Keratinocyte (primary cell): Measurements from ENCODE around the gene OR10T2. TPM values are rescaled to one million over a fixed set of nuclear protein-coding genes. Genes with fewer than 3 reads are reported as not detected.

ENCODE experiments used
- DNase-seq: peaks from one replicate; pipeline ENCODE4 v3.0.0-alpha.2; 2011; ENCODE audit warnings: low read depth, missing footprints, low spot score
- FAIRE-seq: peaks from 2 replicates; lab custom pipeline; 2011; peaks lifted over from hg19 to GRCh38; lab: Jason Lieb, UNC
- H2AFZ ChIP-seq: 2 replicates; pipeline ENCODE4 v1.6.0; 2012; ENCODE audit warnings: low read length, control low read depth, inconsistent platforms; ENCODE audit not compliant: control insufficient read depth
- H3K27ac ChIP-seq: 2 replicates; pipeline ENCODE4 v1.5.1; 2011; ENCODE audit warnings: low read length; ENCODE audit not compliant: control insufficient read depth, insufficient read depth
- H3K27me3 ChIP-seq: 3 replicates; pipeline ENCODE4 v1.6.0; 2011; ENCODE audit warnings: low read length; ENCODE audit not compliant: control insufficient read depth, insufficient read depth; ENCODE audit errors: extremely low read depth
- H3K36me3 ChIP-seq, 2 experiments: 2 replicates in 1 of 2; 3 replicates in 1 of 2; pipeline ENCODE4 v1.5.1; 2011; ENCODE audit warnings: low read length in 2 of 2, mild to moderate bottlenecking in 1 of 2; ENCODE audit not compliant: control insufficient read depth in 2 of 2, insufficient read depth in 2 of 2; ENCODE audit errors: extremely low read depth in 1 of 2
- H3K4me1 ChIP-seq: 3 replicates; pipeline ENCODE4 v1.5.1; 2011; ENCODE audit warnings: low read length; ENCODE audit not compliant: control insufficient read depth, insufficient read depth; ENCODE audit errors: extremely low read depth
- H3K4me2 ChIP-seq: 3 replicates; pipeline ENCODE4 v1.6.0; 2011; ENCODE audit warnings: low read depth, low read length; ENCODE audit not compliant: control insufficient read depth, insufficient read depth; ENCODE audit errors: extremely low read depth
- H3K4me3 ChIP-seq, 3 experiments: fragments of 200-600 bp in 1 of 3; sonication (generic) in 1 of 3; 2 replicates in 2 of 3; 3 replicates in 1 of 3; pipeline ENCODE4 v1.5.1; 2011 to 2016; ENCODE audit warnings: low read length in 3 of 3, mild to moderate bottlenecking in 3 of 3, control low read depth in 2 of 3, inconsistent platforms in 1 of 3, low read depth in 1 of 3, mixed read lengths in 1 of 3, mixed run types in 1 of 3, moderate library complexity in 1 of 3; ENCODE audit not compliant: control insufficient read depth in 2 of 3, insufficient read depth in 2 of 3; ENCODE audit errors: extremely low read depth in 1 of 3
- H3K79me2 ChIP-seq: 2 replicates; pipeline ENCODE4 v1.6.0; 2012; ENCODE audit warnings: low read length; ENCODE audit not compliant: control insufficient read depth, insufficient read depth
- H3K9ac ChIP-seq: 3 replicates; pipeline ENCODE4 v1.6.0; 2011; ENCODE audit warnings: low read length; ENCODE audit not compliant: control insufficient read depth, insufficient read depth; ENCODE audit errors: extremely low read depth
- H3K9me1 ChIP-seq: 3 replicates; pipeline ENCODE4 v1.6.0; 2011; ENCODE audit warnings: low read length; ENCODE audit not compliant: control insufficient read depth, insufficient read depth; ENCODE audit errors: extremely low read depth
- H3K9me3 ChIP-seq: 2 replicates; pipeline ENCODE4 v1.5.1; 2012; ENCODE audit warnings: low read depth, low read length; ENCODE audit not compliant: control insufficient read depth
- H4K20me1 ChIP-seq: 3 replicates; pipeline ENCODE4 v1.6.0; 2011; ENCODE audit warnings: low read length; ENCODE audit not compliant: control insufficient read depth, insufficient read depth; ENCODE audit errors: extremely low read depth
- CTCF ChIP-seq, 3 experiments: IDR thresholded peaks in 1 of 3; conservative IDR thresholded peaks in 1 of 3; optimal IDR thresholded peaks in 1 of 3; 2 replicates in 2 of 3; 3 replicates in 1 of 3; pipeline versions ENCODE3 to v1.5.1; 2011; ENCODE audit warnings: low read length in 3 of 3, mild to moderate bottlenecking in 3 of 3, moderate library complexity in 2 of 3, control low read depth in 1 of 3, inconsistent platforms in 1 of 3; ENCODE audit not compliant: insufficient read depth in 2 of 3; ENCODE audit errors: extremely low read depth in 1 of 3
- EZH2 ChIP-seq: IDR thresholded peaks from one replicate; pipeline ENCODE4 v1.6.1; 2012; ENCODE audit warnings: inconsistent platforms, mild to moderate bottlenecking, low read length, moderate library complexity
- dilution Hi-C: fragments of 300-500 bp; cut with MboI; formaldehyde crosslinking; loops from one replicate; pipeline ENCODE4 v1.7.0; 2020; ENCODE audit warnings: low sequenced_read_pairs; ENCODE audit not compliant: extremely low pct_ligation_motif_present
- polyA plus RNA-seq, 5 experiments: library from polyadenylated mRNA; depleted of rRNA in 3 of 5; stranded (reverse) in 3 of 5; stranded (forward) in 1 of 5; unstranded in 1 of 5; fragments of >200 nt; gene quantifications; 1 replicate in 1 of 5; 2 replicates in 3 of 5; 3 replicates in 1 of 5; pipeline versions ENCODE4 v1.2.1 to v1.2.3, GENCODE V29; 2011 to 2012; ENCODE audit warnings: missing spikeins in 2 of 5, low read depth in 1 of 5, low replicate concordance in 1 of 5

OR10T2 gene
- polyA plus RNA-seq, 1 donor (not counting 4 experiments of a cell fraction or from before 2014, with no cell fraction given) = not detected

GRCh38 chr1:158371188-158371953, 27.9 kb downstream of the OR10T2 start:
- H4K20me1 ChIP-seq = no peaks in the 10 kb centered on the region
- no peaks in the 10 kb centered on the region for H3K4me1 ChIP-seq
- no peaks in the 10 kb centered on the region for H3K9me3 ChIP-seq
- no peak overlapping the region for H3K4me2 ChIP-seq
- dilution Hi-C loops = no loop called here
- H3K4me3 ChIP-seq = no peak overlapping the region
- no peaks in the 10 kb centered on the region for H3K27me3 ChIP-seq
- FAIRE-seq (no peak), DNase-seq (no peak)
- no peaks in the 10 kb centered on the region for H3K79me2 ChIP-seq
- no peak overlapping the region for H2AFZ ChIP-seq
- no peaks in the 10 kb centered on the region for H3K9me1 ChIP-seq
- no peak overlapping the region for H3K27ac ChIP-seq
- TF ChIP-seq EZH2 (no peak), CTCF (optimal IDR thresholded peaks at IDR 0.05 in 1 of 3, IDR thresholded peaks at IDR 0.05 in 1 of 3, conservative IDR thresholded peaks at IDR 0.05 in 1 of 3; ENCODE audit: extremely low read depth in 1 of 3, insufficient read depth in 2 of 3, low read length in 3 of 3) (no peak)
- no peaks in the 10 kb centered on the region for H3K36me3 ChIP-seq
- H3K9ac ChIP-seq = no peak overlapping the region

- TF ChIP-seq EZH2 = no peak
- TF ChIP-seq CTCF (optimal IDR thresholded peaks at IDR 0.05 in 1 of 3, IDR thresholded peaks at IDR 0.05 in 1 of 3, conservative IDR thresholded peaks at IDR 0.05 in 1 of 3; ENCODE audit: extremely low read depth in 1 of 3, insufficient read depth in 2 of 3, low read length in 3 of 3) = no peak
- no peaks in the 10 kb centered on the region for H4K20me1 ChIP-seq
- dilution Hi-C loops = no loop called here
These were observed 32.5 kb downstream of the OR10T2 start for GRCh38 chr1:158366783-158367182.

More at GRCh38 chr1:158366783-158367182, 32.5 kb downstream of the OR10T2 start:
- Histone ChIP-seq H3K4me3 (no peak overlapping the region), H3K36me3 (no peaks in the 10 kb centered on the region), H3K27ac (no peak overlapping the region), H3K9ac (no peak overlapping the region), H3K27me3 (no peaks in the 10 kb centered on the region), H3K4me1 (no peaks in the 10 kb centered on the region), H3K9me3 (no peaks in the 10 kb centered on the region), H2AFZ (no peak overlapping the region), H3K79me2 (no peaks in the 10 kb centered on the region), H3K4me2 (no peak overlapping the region), H3K9me1 (no peaks in the 10 kb centered on the region)
- DNase-seq = no peak
- no peak for FAIRE-seq
